GM21515 (cell line): ENCODE data around the gene HDAC5.
"Not testable (repeated sequence)": the region's sequence is repeated elsewhere in the genome, so short reads cannot be mapped to it uniquely, and the experiment has no call there.

ENCODE experiments used
- ATAC-seq: cut with Tn5 transposase; IDR thresholded peaks from one replicate; pipeline ENCODE4 v1.9.1; 2021; ENCODE audit not compliant: unreplicated experiment

The HDAC5 gene

DNA sequence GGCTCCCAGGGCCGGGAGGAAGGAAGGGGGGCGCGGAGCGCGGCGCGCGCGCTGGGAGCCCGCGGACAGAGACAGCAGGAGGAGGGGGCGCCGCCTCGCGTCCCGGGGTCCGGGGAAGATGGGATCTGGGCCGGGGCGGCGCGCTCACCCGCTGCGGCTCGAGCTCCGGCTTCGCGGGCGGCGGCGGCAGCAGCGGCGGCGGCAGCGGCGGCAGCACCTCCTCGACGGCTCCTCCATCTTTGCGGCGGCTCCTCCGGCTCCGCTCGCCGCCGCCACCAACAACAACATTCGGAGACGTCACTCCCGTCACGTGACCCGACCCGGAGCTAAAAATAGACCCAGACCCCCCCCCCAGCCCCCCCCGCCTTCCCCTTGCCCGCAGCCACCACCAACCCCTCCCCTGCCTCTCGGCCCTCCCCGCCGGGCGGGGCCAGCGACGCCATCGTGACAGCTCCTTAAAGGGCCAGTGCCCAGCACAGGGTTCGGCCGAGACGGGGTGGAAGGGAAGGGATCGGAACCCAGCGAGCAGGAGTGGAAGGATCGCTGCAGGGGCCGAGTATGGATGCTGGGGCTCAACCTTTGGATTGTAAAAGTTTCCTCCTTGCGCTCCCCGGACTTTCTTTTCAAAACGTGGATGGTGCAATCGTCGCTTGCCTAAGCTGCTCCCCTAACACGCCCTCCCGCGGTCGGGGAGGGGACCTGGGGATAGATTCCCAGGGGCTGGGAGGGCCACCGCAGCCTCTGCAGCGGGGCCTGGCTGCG, at the start of gene HDAC5:
Gene HDAC5, minus strand, starts transcription at position 286 of the 762 bp plus-strand sequence. CDS start 6,126 bp downstream, outside the sequence.
- ATAC-seq = peak; percentile 77

DNA sequence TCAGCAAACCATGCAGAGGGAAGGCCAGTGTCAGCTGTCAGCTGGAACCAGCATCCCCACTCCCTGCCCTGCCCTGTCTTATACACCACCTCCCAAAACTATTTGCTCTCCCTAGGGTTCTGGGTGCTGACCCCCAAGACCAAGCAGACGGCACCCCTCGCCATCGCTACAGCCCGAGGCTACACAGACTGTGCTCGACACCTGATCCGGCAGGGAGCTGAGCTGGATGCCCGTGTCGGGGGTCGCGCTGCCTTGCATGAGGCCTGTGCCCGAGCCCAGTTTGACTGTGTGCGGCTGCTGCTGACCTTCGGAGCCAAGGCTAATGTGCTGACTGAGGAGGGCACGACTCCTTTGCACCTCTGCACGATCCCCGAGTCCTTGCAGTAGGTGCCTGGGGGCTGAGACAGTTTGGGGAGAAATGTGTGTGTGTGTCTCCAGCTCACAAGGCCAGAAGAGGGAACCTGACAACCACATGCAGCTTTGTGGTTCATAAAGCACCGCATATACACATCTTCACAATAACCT, 48.6 kb upstream of the HDAC5 start:
- ATAC-seq = no peak

DNA sequence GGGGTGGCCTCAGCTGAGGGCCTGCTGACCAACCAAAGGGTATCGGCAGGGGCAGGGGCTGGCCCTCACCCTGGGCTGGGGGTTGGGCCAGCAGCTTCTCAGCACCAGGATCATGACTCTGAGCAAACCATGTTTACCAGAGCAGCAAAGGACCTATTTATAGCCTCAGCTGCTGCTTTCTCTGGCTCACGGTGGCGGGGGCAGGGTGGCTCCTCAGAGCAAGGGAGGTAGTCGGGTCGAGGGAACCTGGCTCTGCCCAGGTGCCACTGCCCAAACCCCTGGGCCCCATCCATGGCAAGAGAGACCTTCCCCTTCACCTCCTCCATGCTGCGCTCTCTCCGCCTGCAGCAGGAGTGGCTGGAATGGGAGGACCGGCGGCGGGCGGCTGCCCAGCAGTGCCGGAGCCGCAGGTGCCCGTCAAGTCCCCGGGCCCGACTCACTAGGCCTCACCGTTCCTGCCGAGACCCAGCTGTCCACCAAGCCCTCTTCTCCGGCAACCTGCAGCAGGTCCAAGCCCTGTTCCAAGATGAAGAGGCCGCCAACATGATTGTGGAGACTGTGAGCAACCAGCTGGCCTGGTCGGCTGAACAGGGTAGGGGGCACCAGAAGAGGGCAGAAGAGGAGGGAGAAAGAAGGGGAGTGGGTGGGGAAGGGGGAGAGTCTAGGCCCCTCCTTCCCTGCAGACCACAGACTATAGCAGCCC, 47.2 kb upstream of the HDAC5 start, which contains the start of gene ASB16:
Gene ASB16, plus strand, starts transcription at position 206 of the 703 bp plus-strand sequence. Its CDS starts 86 bp downstream, at position 292.
- no peak for ATAC-seq

DNA sequence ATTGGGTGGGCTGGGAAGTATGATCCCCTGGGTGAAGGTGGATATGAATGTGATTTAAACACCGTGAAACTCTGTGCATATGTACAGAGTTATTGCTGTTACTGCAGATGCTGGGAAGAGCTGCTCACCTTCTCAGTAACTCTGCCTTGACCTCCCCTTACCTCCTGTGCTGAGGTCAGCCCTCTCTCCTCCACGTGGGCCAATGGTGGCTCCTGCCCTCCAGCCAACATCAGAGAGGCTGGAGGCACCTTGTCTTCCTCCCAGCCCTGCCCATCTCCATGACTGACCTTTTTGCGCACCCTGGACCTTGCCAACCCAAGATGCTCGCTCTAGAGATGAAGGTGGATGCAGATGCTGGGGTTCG, 46.7 kb upstream of the HDAC5 start:
- ATAC-seq = no peak

DNA sequence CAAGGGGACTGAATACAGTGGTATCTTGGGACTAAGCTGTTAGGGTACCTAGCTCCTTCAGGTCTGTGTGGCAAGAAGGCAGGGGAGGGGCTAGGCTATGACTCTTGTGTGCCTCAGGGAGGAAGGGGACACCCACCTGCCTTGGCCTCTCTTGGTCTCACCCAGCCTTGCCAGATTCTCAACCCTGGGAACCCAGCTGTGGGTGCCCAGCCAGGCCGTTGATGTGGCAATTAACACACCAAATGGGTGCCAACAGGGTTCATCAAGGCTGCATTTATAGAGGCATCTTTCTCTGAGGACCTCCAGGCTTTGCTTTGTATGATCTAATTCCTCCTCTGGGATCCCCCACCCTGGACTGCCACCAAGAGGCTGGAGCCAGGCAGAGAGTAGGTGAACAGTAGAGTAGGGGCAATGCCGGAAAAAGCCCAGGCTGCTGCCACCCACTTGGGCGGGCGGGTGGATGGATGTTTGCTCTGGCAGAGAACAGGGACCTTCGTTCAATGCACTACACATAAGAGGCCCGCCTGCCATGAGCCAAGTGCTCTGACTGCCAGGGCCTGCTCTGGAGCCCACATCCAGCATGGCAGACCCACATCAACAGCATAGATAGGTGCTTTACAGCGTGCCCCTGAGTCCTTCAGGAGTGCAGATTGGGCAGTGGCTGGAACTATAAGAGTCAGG, 43.9 kb upstream of the HDAC5 start:
- no peak for ATAC-seq

DNA sequence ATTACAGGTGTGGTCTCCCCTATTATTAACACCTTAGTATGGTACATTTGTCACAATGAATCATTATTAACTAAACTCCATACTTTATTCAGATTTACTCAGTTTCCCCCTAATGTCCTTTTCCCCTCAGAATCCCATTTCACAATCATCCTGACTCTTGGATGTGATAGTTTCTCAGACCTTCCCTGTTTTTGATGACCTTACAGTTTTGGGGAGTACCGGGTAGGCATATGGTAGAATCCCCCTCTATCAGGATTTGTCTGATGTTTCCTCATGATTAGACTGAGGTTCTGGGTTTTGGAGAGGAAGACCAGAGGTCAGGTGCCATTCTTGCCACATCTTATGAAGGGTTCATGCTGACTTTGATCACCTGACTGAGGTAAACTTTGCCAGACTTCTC, 41.0 kb upstream of the HDAC5 start:
- ATAC-seq = no peak

DNA sequence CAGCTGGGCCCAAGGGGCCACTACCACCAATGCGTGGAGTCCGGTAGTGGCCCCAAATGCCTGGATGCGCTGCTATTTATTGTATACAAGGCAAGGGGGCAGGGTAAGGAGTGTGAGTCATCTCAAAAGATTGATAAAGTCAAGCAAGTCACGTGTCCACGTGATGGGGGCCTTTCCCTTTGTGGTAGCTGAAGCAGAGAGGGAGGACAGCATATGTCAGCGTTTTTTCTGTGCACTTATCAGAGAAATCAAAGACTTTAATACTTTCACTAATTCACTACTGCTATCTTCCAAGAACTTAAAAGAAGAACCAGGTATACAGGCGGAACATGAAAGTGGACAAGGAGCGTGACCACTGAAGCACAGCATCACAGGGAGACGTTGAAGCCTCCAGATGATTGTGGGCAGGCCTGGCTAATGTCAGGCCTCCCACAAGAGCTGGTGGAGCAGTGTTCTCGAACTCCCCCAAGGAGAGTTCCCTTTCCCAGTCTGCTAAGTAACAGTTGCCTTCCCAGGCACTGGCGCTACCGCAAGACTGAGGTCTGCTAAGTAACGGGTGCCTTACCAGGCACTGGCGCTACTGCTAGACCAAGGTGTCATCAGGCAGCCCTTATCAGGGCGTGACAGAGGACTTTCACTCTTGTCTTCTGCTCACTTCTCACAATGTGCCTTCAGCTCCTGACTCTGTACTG, 36.2 kb upstream of the HDAC5 start:
- no peak for ATAC-seq

DNA sequence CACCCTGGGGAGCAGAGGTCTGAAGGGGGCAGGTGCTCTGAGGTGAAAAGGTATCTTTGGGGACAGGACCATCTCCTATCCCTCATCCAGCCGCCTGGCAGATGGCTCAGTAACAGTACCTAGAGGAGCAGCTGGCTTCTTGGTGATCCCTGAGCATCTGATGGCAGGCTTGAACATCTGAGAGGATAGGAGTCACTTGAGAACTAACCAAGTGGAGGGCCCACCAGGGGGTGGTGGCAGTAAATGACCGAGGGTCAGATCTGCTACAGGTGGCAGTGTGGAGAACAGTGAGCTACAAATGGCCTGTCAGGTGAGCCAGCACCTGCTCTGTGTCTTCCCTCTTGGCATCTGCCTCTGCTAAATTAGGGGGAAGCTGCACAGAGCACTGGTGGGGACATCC, 32.0 kb upstream of the HDAC5 start:
- ATAC-seq = no peak

DNA sequence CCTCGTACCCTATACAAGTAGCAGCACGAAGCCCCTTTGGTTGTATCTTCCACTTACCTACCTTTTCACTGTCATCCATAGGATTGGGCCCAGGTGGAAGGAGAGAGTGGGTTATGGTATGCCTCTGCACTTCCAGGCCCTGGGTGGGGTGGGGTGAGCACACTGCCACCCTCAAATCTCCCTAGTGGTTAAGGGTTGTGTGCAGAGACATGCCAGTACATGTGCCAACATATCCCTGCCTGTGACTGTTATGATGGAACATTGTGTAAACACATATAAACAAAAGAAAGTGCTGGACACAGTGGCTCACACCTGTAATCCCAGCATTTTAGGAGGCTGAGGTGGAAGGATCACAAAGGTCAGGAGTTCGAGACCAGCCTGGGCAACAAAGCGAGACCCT, 29.4 kb upstream of the HDAC5 start:
- ATAC-seq = no peak

DNA sequence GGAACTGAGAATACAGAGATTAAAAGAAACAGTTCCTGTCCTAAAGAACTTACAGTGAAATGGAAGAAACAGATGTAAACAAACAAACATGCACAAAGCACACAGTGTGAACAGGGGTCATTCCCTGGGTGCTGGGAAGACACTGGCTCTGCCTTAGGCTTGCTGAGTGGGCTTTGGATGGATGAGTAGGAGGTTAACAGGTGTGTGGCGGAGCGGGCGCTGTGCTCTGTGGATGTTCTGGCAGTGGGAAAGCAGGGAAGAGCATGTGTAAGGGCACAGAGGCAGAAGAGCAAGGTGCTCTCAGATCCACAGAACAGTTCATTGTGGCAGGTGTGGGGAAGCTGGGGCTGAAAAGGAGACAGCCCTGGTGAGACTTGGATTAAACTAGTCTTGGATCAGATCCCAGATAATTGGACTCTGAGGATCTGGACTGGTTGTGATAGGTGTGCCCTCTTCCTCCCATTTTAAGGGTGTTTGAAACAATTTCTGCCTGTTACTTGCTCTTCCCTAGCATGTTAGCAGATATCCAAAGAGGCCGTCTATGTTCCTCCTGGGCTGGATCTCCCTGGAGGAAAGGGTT, 26.4 kb upstream of the HDAC5 start:
- no peak for ATAC-seq

DNA sequence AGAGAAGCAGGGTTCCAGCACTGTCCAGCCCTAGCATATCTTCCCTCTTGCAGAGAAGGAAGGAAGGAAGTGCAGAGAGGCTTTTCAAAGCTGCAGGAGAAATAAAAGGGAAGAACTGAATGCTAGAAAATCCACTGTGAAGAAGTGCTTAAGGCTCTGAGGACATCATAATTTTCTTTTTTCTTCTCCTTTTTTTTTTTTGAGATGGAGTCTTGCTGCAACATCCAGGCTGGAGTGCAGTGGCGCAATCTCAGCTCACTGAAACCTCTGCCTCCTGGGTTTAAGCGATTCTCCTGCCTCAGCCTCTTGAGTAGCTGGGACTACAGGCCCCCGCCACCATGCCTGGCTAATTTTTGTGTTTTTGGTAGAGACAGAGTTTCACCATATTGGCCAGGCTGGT, 25.6 kb upstream of the HDAC5 start:
- ATAC-seq = not testable (repeated sequence)

DNA sequence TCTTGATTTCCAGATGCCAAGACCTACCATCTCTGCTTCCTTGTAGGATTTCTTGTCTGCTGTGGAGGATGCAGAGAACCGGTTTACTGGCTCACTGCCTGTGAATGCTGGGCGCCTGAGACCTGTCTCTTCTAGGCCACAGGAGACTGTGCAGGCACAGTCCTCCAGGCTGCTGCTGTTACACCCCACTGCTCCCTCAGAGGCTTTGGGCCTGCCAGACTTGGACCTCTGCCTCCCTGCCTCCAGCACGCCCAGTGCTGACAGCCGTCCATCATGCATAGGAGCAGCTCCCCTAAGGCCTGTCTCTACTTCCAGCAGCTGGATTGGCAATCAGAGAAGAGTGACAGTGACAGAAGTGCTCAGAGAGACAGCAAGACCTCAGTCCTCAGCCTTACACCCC, 24.4 kb upstream of the HDAC5 start:
- ATAC-seq = no peak

DNA sequence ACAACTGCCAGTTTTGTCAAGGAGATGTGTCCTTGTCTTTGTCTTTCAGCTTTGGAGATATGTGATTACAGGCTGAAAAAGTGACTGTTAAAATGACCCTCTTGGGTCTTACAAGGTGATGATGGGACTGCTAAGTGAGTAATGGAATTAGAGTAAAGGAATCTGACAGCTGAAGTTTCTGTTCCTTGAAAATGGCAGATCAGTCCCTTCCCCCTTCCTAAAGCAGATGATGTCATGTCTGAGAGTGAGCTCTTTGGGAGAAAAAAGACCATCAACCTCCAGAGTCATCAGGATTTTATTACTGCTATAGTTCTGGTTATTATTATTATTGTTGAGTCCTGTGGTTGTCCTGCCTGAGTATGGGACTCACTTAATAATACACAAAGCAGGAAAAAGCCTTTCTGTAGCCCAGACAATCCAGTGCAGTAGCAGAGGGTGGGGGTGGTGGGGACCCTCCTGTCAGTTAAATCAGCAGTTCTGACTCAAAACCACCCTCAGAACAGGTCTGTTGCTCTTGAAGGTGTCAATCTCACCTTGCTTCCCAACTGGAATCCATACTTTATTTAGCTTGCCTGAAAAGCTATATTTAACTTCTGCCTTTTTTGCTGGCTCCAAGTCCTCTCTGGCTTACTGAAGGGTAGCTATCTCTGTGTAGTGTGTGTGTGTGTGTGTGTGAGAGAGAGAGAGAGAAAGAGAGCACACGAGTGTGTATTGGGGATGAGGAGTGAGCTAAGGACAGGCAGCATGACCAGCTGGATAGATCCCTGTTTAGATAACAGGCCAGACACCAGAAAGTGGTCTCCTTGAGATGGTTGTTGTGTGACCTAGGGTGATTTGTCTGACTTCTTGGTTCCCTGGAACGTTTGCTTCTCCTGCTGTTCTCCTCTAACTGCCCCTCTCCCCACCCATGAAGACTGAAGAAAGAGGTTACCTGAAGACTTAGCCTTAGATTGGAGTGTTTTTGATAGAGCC, 23.2 kb upstream of the HDAC5 start:
- no peak for ATAC-seq

DNA sequence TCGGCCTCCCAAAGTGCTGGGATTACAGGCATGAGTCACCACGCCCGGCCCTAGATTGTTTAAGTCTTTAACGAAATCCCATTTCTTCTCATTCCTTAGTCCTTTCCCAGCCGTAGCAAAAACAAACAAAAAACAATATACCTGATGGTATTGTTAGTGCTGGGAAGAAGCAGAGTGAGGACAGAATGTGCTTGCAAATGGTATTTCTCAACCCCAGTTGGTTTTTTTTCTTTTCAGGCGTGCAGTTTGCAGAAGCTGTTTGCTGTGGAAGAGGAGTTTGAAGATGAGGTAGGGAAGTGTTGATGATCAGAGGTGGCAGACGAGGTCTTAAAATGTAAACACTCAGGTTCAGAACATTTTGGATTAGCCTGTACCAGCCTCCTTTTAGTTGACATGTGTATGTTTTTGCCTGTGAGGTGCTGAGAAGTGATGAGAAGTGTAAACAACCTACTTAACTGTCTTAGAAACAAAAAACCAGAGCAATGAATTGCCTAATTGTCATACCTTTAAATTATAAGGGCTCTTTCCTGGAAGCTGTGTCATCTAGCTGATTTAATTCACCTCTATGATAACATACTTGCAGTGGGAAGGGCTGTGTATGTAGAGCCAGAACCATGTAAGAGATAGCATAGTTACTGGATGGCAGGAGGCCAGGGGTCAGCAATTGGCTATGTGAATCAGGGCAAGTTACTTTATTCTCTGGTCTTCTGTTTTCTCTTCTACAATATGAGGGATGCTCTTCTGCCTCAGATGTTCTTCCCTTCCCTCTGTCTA, 21.7 kb upstream of the HDAC5 start:
- no peak for ATAC-seq

DNA sequence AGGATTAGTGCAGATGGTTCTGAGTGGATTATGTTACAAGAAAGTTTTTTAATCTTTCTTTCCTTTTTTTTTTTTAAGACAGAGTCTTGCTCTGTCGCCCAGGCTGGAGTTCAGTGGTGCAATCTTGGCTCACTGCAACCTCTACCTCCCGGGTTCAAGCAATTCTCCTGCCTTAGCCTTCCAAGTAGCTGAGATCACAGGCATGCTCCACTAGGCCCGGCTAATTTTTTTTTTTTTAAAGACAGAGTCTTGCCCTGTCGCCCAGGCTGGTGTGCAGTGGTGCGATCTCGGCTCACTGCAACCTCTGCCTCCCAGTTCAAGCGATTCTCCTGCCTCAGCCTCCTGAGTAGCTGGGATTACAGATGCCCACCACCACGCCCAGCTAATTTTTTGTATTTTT, 20.5 kb upstream of the HDAC5 start:
- not testable (repeated sequence) for ATAC-seq

DNA sequence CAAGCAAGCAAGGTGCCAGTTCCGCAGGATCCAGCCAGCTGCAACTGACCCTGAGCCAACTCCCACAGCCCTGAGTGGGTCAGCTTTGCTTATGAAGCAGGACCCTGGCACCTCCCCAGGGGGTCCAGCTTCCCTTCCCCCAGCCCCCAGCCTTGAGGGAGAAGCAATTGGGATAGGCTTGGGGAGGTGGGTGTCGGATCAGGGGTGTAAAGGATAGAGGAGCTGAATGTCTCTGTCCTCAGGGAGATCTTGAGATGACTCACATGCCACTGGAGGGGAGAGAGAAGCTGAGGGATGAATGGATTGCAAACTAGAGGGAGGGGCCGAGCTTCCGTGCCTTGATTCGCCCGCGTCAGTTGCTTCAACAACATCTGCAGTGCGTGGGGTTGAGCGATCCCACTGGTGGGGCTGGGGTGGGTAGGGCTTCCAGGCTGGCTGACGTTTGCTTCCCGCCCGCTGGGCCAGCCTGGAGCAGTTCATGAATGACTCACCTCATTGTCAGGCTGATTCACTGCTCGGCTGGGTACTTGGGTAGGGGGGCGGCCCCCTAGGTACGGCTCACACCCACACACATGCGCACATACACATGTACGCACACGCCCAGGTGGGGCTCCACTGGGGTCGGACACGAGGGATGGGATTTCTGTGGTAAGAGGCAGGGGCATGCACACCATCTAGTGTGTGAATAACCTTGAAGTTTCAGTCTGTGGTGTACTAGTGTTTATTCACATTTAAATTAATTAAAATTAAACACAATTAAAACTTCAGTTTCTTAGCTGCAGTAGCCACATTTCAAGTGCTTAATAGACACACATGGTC, 14.7 kb upstream of the HDAC5 start:
- ATAC-seq = no peak

DNA sequence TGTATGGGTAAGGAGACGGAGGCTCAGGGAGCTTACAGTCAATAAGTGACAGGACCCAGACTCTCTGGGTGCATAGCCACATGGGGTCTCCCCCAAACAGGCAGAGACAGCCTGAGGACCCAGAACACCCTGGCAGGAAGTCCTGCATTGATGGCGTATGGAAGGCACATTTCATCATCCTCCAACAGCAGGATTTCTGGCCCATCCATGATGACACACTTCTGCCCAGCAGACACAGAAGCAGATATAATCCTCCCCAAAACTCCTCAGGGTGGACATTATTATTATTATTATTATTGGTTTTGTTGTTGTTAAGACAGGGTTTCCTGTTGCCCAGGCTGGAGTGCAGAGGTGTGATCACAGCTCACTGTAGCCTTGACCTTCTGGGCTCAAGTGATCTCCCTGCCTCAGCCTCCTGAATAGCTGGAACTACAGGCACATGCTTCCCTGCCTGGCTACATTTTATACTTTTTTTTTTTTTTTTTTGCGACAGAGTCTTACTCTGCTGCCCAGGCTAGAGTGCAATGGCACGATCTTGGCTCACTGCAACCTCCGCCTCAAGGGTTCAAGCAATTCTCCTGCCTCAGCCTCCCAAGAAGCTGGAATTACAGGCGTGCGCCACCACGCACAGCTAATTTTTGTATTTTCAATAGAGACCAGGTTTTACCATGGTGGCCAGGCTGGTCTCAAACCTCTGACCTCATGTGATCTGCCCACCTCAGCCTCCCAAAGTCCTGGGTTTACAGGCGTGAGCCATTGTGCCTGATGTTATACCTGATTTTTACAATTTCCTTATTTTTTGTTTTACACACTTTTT, 11.5 kb upstream of the HDAC5 start:
- no peak for ATAC-seq
